B cell (primary cell): ENCODE data around the gene THADA. TPM values are rescaled to one million over a fixed set of nuclear protein-coding genes. Genes with fewer than 3 reads are reported as not detected.

Experiments
- ATAC-seq: fragments of 200-7000 bp; cut with Tn5 transposase; one replicate; pipeline ENCODE4 v1.10.0; 2021; ENCODE audit warnings: low read depth, mild to moderate bottlenecking, moderate number of reproducible peaks, moderate library complexity
- CTCF ChIA-PET: fragments of 350-600 bp; sonication (Branson Sonifier 250); formaldehyde crosslinking; loops from one replicate; lab custom pipeline; 2021; ENCODE audit warnings: antibody characterized with exemption, inconsistent platforms; lab: Charles Lee
- POLR2A ChIA-PET: fragments of 350-600 bp; sonication (Branson Sonifier 250); formaldehyde crosslinking; loops from one replicate; lab custom pipeline; 2021; ENCODE audit warnings: antibody characterized with exemption; lab: Charles Lee
- DNase-seq: peaks from one replicate; pipeline ENCODE4 v3.0.0; 2013
- H2AFZ ChIP-seq: 2 replicates; pipeline ENCODE4 v1.6.1; 2012; ENCODE audit warnings: mild to moderate bottlenecking, low read depth, low read length; ENCODE audit not compliant: insufficient read depth, poor library complexity, severe bottlenecking
- H3K27ac ChIP-seq, 2 donors: 1 replicate in 1 of 2; 2 replicates in 1 of 2; pipeline ENCODE4 v1.5.1; 2012 to 2013; ENCODE audit warnings: low read length in 2 of 2, mild to moderate bottlenecking in 2 of 2, moderate library complexity in 1 of 2
- H3K27me3 ChIP-seq, 4 experiments: fragments of 200-600 bp in 1 of 4; sonication (generic) in 1 of 4; replicated peaks in 1 of 4; 1 replicate in 2 of 4; 2 replicates in 2 of 4; pipeline versions ENCODE4 v1.6.1 to v1.7.0; 2013 to 2016; ENCODE audit warnings: low read length in 3 of 4, mild to moderate bottlenecking in 2 of 4, mixed read lengths in 1 of 4, moderate library complexity in 1 of 4; ENCODE audit not compliant: insufficient read depth in 4 of 4, control insufficient read depth in 3 of 4; ENCODE audit errors: control extremely low read depth in 1 of 4
- H3K36me3 ChIP-seq, 2 experiments: replicated peaks in 1 of 2; 1 replicate in 1 of 2; 2 replicates in 1 of 2; pipeline versions ENCODE4 v1.6.1 to v1.7.1; 2013; ENCODE audit warnings: low read length in 1 of 2; ENCODE audit not compliant: insufficient read depth in 2 of 2, control insufficient read depth in 1 of 2; ENCODE audit errors: control extremely low read depth in 1 of 2, extremely low read depth in 1 of 2
- H3K4me1 ChIP-seq, 2 donors: fragments of 200-600 bp in 1 of 2; sonication (generic) in 1 of 2; 1 replicate in 1 of 2; 2 replicates in 1 of 2; pipeline versions ENCODE4 v1.5.1 to v1.6.1; 2013 to 2017; ENCODE audit warnings: low read length in 2 of 2; ENCODE audit not compliant: control insufficient read depth in 2 of 2, insufficient read depth in 2 of 2
- H3K4me2 ChIP-seq: replicated peaks from 2 replicates; pipeline ENCODE3; 2012; ENCODE audit warnings: mild to moderate bottlenecking, low read depth, low read length; ENCODE audit not compliant: poor library complexity, severe bottlenecking
- H3K4me3 ChIP-seq, 5 experiments: fragments of 200-600 bp in 1 of 5; sonication (generic) in 1 of 5; 1 replicate in 3 of 5; 2 replicates in 2 of 5; pipeline versions ENCODE4 v1.5.1 to v1.7.0; 2011 to 2016; ENCODE audit warnings: low read length in 4 of 5, mild to moderate bottlenecking in 4 of 5, low read depth in 2 of 5, control low read depth in 1 of 5, moderate library complexity in 1 of 5; ENCODE audit not compliant: insufficient read depth in 1 of 5; ENCODE audit errors: control extremely low read depth in 1 of 5, extremely low read depth in 1 of 5
- H3K79me2 ChIP-seq: fragments of 200-600 bp; sonication (generic); one replicate; pipeline ENCODE4 v1.6.0; 2016; ENCODE audit warnings: low read length; ENCODE audit not compliant: control insufficient read depth, insufficient read depth
- H3K9ac ChIP-seq: fragments of 200-600 bp; sonication (generic); 2 replicates; pipeline ENCODE4 v1.6.1; 2017; ENCODE audit warnings: mild to moderate bottlenecking, low read length, moderate library complexity
- H3K9me3 ChIP-seq, 3 donors: one replicate each; pipeline versions ENCODE4 v1.6.1 to v1.7.1; 2013; ENCODE audit warnings: low read length in 2 of 3; ENCODE audit not compliant: control insufficient read depth in 2 of 3, insufficient read depth in 1 of 3; ENCODE audit errors: control extremely low read depth in 1 of 3
- H4K20me1 ChIP-seq: 2 replicates; pipeline ENCODE4 v1.6.0; 2012; ENCODE audit warnings: mild to moderate bottlenecking, low read length; ENCODE audit not compliant: insufficient read depth, control insufficient read depth, poor library complexity, severe bottlenecking
- H3K27ac Mint-ChIP-seq: one replicate; pipeline ENCODE4 v1.8.0; 2021; ENCODE audit warnings: mixed read lengths
- H3K27me3 Mint-ChIP-seq: one replicate; pipeline ENCODE4 v1.8.0; 2021; ENCODE audit warnings: mixed read lengths
- H3K4me1 Mint-ChIP-seq: one replicate; pipeline ENCODE4 v1.8.0; 2021; ENCODE audit warnings: mixed read lengths
- H3K4me3 Mint-ChIP-seq: one replicate; pipeline ENCODE4 v1.8.0; 2021; ENCODE audit warnings: mixed read lengths
- H3K9me3 Mint-ChIP-seq: one replicate; pipeline ENCODE4 v1.8.0; 2022; ENCODE audit warnings: mixed read lengths; ENCODE audit not compliant: insufficient read depth
- CTCF ChIP-seq: fragments of 200-600 bp; IDR thresholded peaks from one replicate; pipeline ENCODE4 v1.8.0; 2022; ENCODE audit warnings: antibody characterized with exemption, mild to moderate bottlenecking
- EZH2 ChIP-seq: IDR thresholded peaks from 2 replicates; pipeline ENCODE4 v1.6.1; 2012; ENCODE audit warnings: borderline replicate concordance, low read depth, mild to moderate bottlenecking, moderate library complexity, low read length; ENCODE audit not compliant: insufficient read depth, poor library complexity, severe bottlenecking
- WGBS: methylation state at CpG from one replicate; pipeline ENCODE4 v1.1.5; 2013; ENCODE audit warnings: missing lambda C conversion rate; ENCODE audit not compliant: insufficient coverage; 5-methylcytosine and 5-hydroxymethylcytosine counted together
- intact Hi-C: fragments of 100-400 bp; cut with micrococcal nuclease; formaldehyde crosslinking; loops from one replicate; pipeline ENCODE4 v1.10.0; 2022
- polyA plus RNA-seq: library from polyadenylated mRNA; depleted of rRNA; stranded (reverse); fragments of >200 nt; gene quantifications from 2 replicates; pipeline ENCODE4 v1.2.3, GENCODE V29; 2012
- total RNA-seq, 2 donors: library from RNA; stranded (reverse); fragments of 120-200 nt in 1 of 2; gene quantifications; 1 replicate in 1 of 2; 2 replicates in 1 of 2; pipeline versions ENCODE4 v1.2.3 to v1.2.4, GENCODE V29; 2013 to 2022

THADA gene
- total and polyA plus RNA-seq, 2 donors (not counting 1 experiment from before 2014, with no cell fraction given) = 17.6 to 48.5 TPM

- no peaks in the 10 kb centered on the region for H4K20me1 ChIP-seq
- peaks cover 3 to 7% of the 10 kb centered on the region in 2 experiments for H3K36me3 ChIP-seq
- H2AFZ ChIP-seq = no peak overlapping the region
- no peaks in the 10 kb centered on the region for H3K9me3 Mint-ChIP-seq
- ATAC-seq = peak; percentile 98
- H3K27me3 Mint-ChIP-seq = no peaks in the 10 kb centered on the region
- POLR2A ChIA-PET = interaction anchor here (0.7 kb wide), 1 partner anchor 14 kb away, joined by 4 read pairs; no protein-coding TSS in a partner anchor
- no peak for TF ChIP-seq CTCF
- no peak for TF ChIP-seq EZH2
- WGBS = 0% methylated on average over 1 of the region's 3 CpGs
- no peaks in the 10 kb centered on the region for H3K79me2 ChIP-seq
- no peak overlapping the region for H3K4me3 ChIP-seq
- intact Hi-C loops = loop anchor here (2.0 kb wide), 1 partner anchor 18 kb away; no protein-coding TSS in a partner anchor
- peaks cover 33% of the 10 kb centered on the region for H3K4me1 Mint-ChIP-seq
- H3K4me3 Mint-ChIP-seq = peak overlapping the region; percentile 74
- DNase-seq = peak; percentile 77
- H3K9ac ChIP-seq = peak overlapping the region; percentile 4
- CTCF ChIA-PET = interaction anchor here (0.8 to 1.5 kb wide), 3 partner anchors 8 to 57 kb away, joined by 3 to 6 read pairs (median 3); no protein-coding TSS in a partner anchor
- H3K4me2 ChIP-seq = peak overlapping the region; percentile 52
- no peaks in the 10 kb centered on the region for H3K27me3 ChIP-seq
- H3K27ac ChIP-seq = peak overlapping the region; percentile 20 to 25
- peaks cover 25 to 28% of the 10 kb centered on the region in 2 donors for H3K4me1 ChIP-seq
- H3K27ac Mint-ChIP-seq = peak overlapping the region; percentile 83
- no peaks in the 10 kb centered on the region for H3K9me3 ChIP-seq
Observed at GRCh38 chr2:43426305-43427031, 169.4 kb downstream of the THADA start.

- Mint-ChIP-seq H3K4me1 (peaks cover 33% of the 10 kb centered on the region), H3K9me3 (no peaks in the 10 kb centered on the region), H3K27me3 (no peaks in the 10 kb centered on the region), H3K27ac (peak overlapping the region; percentile 37), H3K4me3 (no peak overlapping the region)
- peaks cover 3 to 7% of the 10 kb centered on the region in 2 experiments for H3K36me3 ChIP-seq
- H3K9me3 ChIP-seq = no peaks in the 10 kb centered on the region
- H3K9ac ChIP-seq = no peak overlapping the region
- H3K27ac ChIP-seq = peak overlapping the region in 1 of 2 donors; percentile 46
- H3K4me2 ChIP-seq = peak overlapping the region; percentile 52
- no CpG with 5 or more reads among the region's 1 CpG for WGBS
- ChIA-PET POLR2A (no interaction called here), CTCF (interaction anchor here (1.4 to 1.5 kb wide), 2 partner anchors 9 to 58 kb away, joined by 3 to 6 read pairs; no protein-coding TSS in a partner anchor)
- intact Hi-C loops = loop anchor here (2.0 kb wide), 1 partner anchor 17 kb away; no protein-coding TSS in a partner anchor
- ATAC-seq = no peak
- TF ChIP-seq EZH2 (no peak), CTCF (no peak)
- peak; percentile 8 for DNase-seq
- peaks cover 25 to 28% of the 10 kb centered on the region in 2 donors for H3K4me1 ChIP-seq
- H3K4me3 ChIP-seq = no peak overlapping the region
- no peaks in the 10 kb centered on the region for H3K79me2 ChIP-seq
- H4K20me1 ChIP-seq = no peaks in the 10 kb centered on the region
- no peaks in the 10 kb centered on the region for H3K27me3 ChIP-seq
- H2AFZ ChIP-seq = no peak overlapping the region
Observed at GRCh38 chr2:43425659-43426058, 170.2 kb downstream of the THADA start.
